Measurements from ENCODE around the gene ZNF441. TPM values are rescaled to one million over a fixed set of nuclear protein-coding genes. Genes with fewer than 3 reads are reported as not detected.
"Not testable (repeated sequence)": the region's sequence is repeated elsewhere in the genome, so short reads cannot be mapped to it uniquely, and the experiment has no call there.

The ZNF441 gene
- total RNA-seq, 1 donor from 2014 or later: 2.0 TPM

DNA sequence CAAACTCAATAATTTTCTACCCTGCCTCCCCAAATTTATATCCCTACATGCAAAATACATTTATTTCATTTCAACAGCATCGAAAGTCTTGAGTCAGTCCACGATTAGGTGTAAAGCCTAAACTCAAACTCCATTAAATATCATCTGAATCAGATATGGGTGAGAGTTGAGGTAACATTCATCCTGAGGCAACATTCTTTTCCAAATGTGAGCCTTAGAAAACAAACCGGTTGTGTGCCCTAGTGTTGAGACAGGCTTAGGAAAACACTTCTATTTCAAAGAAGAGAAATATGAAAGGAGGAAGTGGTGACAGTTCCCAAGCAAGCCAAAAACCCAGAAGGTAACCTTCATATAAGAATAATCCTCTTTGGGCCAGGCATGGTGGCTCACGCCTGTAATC is 12.1 kb upstream of the ZNF441 start:
- TF ChIP-seq, protein P1, sequence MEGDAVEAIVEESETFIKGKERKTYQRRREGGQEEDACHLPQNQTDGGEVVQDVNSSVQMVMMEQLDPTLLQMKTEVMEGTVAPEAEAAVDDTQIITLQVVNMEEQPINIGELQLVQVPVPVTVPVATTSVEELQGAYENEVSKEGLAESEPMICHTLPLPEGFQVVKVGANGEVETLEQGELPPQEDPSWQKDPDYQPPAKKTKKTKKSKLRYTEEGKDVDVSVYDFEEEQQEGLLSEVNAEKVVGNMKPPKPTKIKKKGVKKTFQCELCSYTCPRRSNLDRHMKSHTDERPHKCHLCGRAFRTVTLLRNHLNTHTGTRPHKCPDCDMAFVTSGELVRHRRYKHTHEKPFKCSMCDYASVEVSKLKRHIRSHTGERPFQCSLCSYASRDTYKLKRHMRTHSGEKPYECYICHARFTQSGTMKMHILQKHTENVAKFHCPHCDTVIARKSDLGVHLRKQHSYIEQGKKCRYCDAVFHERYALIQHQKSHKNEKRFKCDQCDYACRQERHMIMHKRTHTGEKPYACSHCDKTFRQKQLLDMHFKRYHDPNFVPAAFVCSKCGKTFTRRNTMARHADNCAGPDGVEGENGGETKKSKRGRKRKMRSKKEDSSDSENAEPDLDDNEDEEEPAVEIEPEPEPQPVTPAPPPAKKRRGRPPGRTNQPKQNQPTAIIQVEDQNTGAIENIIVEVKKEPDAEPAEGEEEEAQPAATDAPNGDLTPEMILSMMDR (conservative IDR thresholded peaks at IDR 0.05; ENCODE audit: low read depth, low read length): no peak
- no peak for DNase-seq (ENCODE audit: low read depth)
- H3K4me3 ChIP-seq (ENCODE audit: low read depth, low read length): no peak overlapping the region

DNA sequence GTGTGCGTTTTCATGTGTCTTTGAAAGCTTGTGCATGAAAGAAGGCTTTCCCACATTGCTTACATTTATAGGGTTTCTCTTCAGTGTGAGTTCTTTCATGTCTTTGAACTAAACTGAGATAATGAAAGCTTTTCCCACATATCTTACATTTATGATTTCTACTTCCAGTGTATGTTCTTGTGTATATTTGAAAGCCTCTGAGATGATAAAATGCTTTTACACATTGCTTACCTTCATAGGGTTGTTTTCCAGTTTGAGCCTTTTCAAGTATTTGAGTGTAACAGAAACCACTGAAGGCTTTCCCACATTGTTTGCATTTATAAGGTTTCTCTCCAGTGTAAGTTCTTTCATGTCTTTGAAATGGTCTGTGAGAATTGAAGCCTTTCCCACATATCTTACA is 9.8 kb upstream of the ZNF441 start:
- TF ChIP-seq, protein P1 (conservative IDR thresholded peaks at IDR 0.05; ENCODE audit: low read depth, low read length): no peak
- no peak overlapping the region for H3K4me3 ChIP-seq (ENCODE audit: low read depth, low read length)
- DNase-seq (ENCODE audit: low read depth): no peak

DNA sequence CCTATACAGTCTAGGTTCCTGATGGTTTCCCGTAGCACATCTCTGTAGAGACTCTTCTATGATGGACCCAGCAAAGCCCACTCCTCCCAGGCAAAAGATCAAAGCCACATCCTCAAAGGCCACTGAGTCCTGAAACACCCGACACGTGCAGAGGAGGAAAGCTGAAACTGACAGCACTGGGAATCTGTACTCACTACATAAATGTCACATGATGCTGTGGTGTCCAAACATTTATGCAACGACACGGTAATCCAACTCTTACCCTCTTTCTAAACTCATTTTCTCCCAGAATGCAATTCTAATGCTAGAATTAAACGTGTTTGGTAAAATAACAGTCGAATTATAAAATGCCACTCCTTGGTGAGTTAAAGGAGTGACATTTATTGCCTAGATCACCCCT is 7.0 kb upstream of the ZNF441 start:
- TF ChIP-seq, protein P1 (conservative IDR thresholded peaks at IDR 0.05; ENCODE audit: low read depth, low read length): no peak
- no peak for DNase-seq (ENCODE audit: low read depth)
- no peak overlapping the region for H3K4me3 ChIP-seq (ENCODE audit: low read depth, low read length)

DNA sequence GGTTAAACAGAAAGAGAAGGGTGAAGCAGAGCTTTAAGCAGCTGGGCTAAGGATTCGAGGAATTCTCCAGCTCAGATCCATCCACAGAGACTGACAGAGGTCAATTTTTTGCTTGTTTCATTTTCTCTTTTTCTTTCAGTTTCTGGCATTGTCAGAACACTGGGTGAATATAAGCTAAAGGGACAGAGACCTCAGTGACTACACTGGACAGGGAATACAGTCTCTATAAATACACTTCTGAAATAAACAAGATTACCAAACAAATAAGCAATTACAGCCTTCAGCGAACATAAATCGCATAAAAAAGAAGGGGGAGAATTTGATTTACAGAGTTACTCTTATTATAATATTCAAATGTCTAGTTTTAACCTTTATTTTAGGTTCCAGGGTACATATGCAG is 3.7 kb upstream of the ZNF441 start:
- TF ChIP-seq, protein P1 (conservative IDR thresholded peaks at IDR 0.05; ENCODE audit: low read depth, low read length): no peak
- H3K4me3 ChIP-seq (ENCODE audit: low read depth, low read length): no peak overlapping the region

DNA sequence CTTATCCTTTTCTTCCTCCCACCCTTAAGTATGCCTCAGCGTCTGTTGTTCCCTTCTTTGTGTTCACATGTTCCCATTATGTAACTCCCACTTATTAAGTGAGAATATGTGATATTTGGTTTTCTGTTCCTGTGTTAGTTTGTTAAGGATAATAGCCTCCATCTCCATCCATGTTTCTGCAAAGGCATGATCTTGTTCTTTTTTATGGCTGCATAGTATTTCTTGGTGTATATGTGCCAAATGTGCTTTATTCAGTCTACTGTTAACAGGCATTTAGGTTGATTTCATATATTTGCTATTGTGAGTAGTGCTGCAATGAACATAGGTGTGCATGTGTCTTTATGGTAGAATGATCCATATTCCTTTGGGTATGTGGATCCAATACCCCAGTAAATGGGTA is 3.2 kb upstream of the ZNF441 start:
- TF ChIP-seq, protein P1 (conservative IDR thresholded peaks at IDR 0.05; ENCODE audit: low read depth, low read length): no peak
- no peak for DNase-seq (ENCODE audit: low read depth)
- no peak overlapping the region for H3K4me3 ChIP-seq (ENCODE audit: low read depth, low read length)

More for the DNA sequence above, 3.7 kb upstream of the ZNF441 start:
- DNase-seq (ENCODE audit: low read depth): no peak

DNA sequence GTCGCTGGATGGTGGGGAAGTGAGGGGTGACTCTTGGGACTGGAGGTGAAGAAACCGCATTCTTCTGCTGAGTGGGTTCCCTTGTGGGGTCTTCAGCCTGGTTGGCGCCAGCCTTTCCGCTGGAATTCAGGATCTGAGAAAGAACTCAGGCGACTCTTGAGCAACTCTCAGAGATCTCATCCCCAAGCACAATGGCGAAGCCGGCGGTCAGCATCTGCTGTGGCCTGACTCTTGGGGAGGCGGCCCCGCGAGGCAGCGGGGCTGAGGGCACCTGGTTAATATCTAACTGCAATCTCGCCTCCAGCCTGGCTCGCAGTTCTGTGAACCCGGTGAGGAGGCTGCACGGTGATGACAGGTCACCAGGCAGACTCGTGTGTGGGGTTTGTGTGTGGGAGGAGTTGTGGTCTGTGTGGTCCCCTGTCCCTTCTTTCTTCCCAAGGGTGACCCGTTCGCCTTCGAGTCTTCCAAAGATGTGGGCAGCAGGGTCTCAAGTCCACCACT is 883 bp downstream of the ZNF441 start:
- peak; percentile 36 for DNase-seq (ENCODE audit: low read depth)
- TF ChIP-seq, protein P1 (conservative IDR thresholded peaks at IDR 0.05; ENCODE audit: low read depth, low read length): no peak
- H3K4me3 ChIP-seq (ENCODE audit: low read depth, low read length): peak overlapping the region; percentile 81

DNA sequence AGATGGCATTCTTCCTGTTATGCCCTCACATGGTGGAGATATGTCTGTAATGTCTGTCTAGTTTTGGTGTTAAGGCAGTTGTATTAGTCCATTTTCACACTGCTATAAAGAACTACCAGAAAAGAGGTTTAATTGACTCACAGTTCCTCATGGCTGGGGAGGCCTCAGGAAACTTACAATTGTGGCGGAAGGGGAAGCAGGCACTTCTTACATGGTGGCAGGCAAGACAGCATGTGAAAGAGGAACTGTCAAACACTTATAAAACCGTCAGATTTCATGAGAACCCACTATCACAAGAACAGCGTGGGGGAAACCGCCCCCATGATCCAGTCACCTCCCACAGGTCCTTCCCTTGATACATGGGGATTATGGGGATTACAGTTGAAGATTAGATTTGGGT is 3.2 kb downstream of the ZNF441 start:
- no peak for DNase-seq (ENCODE audit: low read depth)
- TF ChIP-seq, protein P1 (conservative IDR thresholded peaks at IDR 0.05; ENCODE audit: low read depth, low read length): no peak
- H3K4me3 ChIP-seq (ENCODE audit: low read depth, low read length): no peak overlapping the region

DNA sequence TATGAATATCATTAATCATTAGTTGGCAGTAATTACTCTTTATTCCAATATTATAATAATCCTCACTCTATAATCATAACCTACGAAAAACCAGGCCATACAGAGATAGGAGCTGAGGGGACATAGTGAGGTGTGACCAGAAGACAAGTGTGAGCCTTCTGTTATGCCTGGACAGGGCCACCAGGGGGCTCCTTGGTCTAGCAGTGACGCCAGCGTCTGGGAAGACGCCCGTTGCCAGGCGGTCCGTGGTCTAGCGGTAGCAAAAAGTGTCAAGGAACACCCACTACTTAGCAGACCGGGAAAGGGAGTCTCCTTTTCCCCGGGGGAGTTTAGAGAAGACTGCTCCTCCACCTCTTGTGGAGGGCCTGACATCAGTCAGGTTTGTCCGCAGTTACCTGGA is 4.7 kb downstream of the ZNF441 start:
- not testable (repeated sequence) for H3K4me3 ChIP-seq (ENCODE audit: low read depth, low read length); DNase-seq (ENCODE audit: low read depth)

DNA sequence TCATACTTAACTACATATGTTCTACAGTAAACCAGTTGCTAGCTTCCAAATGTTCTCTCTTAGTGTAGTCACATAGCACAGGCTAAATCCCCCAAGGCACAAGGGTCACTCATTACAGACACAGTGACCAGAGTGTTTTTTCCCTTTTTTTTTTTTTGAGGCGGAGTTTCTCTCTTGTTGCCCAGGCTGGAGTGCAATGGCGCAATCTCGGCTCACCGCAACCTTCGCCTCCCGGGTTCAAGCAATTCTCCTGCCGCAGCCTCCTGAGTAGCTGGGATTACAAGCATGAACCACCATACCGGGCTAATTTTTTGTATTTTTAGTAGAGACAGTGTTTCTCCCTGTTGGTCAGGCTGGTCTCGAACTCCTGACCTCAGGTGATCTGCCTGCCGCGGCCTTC is 9.9 kb downstream of the ZNF441 start:
- not testable (repeated sequence) for H3K4me3 ChIP-seq (ENCODE audit: low read depth, low read length); DNase-seq (ENCODE audit: low read depth)

All from epithelial cell of proximal tubule (primary cell).